SK-N-SH (cell line): ENCODE data around the gene NDUFB2. TPM values are rescaled to one million over a fixed set of nuclear protein-coding genes. Genes with fewer than 3 reads are reported as not detected.

Experiments used
- CTCF ChIA-PET: fragments of 300-600, 350-600 bp; formaldehyde crosslinking; extraction: SDS; loops from one replicate; lab custom pipeline; 2021; lab: Yijun Ruan, JAX
- POLR2A ChIA-PET: fragments of 350-600 bp; sonication (Branson Sonifier 250); formaldehyde crosslinking; extraction: SDS; loops from one replicate; lab custom pipeline; 2020; ENCODE audit warnings: antibody characterized with exemption, inconsistent platforms; lab: Yijun Ruan, JAX
- DNase-seq: peaks from one replicate; pipeline ENCODE4 v3.0.0; 2012
- H2AFZ ChIP-seq: fragments of 200-600 bp; sonication (generic); 2 replicates; pipeline ENCODE4 v1.8.1; 2016; ENCODE audit warnings: antibody characterized with exemption, mild to moderate bottlenecking, low read depth
- H3F3A ChIP-seq: fragments of 200-600 bp; sonication (generic); replicated peaks from 2 replicates; pipeline ENCODE3; 2016; ENCODE audit warnings: antibody characterized with exemption, mild to moderate bottlenecking; ENCODE audit not compliant: insufficient read depth
- H3K27ac ChIP-seq, 2 experiments: fragments of 200-500 bp in 1 of 2; fragments of 200-600 bp in 1 of 2; sonication (Bioruptor generic) in 1 of 2; sonication (generic), shearing (Covaris generic) in 1 of 2; 2 replicates each; pipeline versions ENCODE4 v1.5.1 to v1.6.1; 2014 to 2016; ENCODE audit warnings: low read depth in 2 of 2, inconsistent platforms in 1 of 2, low read length in 1 of 2, mild to moderate bottlenecking in 1 of 2, mixed read lengths in 1 of 2
- H3K27me3 ChIP-seq: fragments of 200-600 bp; sonication (generic), shearing (Covaris generic); 2 replicates; pipeline ENCODE4 v1.6.1; 2016; ENCODE audit warnings: mixed run types; ENCODE audit not compliant: insufficient read depth
- H3K36me3 ChIP-seq, 2 experiments: fragments of 200-500 bp in 1 of 2; fragments of 200-600 bp in 1 of 2; sonication (Bioruptor generic) in 1 of 2; sonication (generic) in 1 of 2; replicated peaks in 1 of 2; 2 replicates each; pipeline versions ENCODE3 to v1.5.1; 2014 to 2016; ENCODE audit warnings: low read length in 1 of 2, mild to moderate bottlenecking in 1 of 2; ENCODE audit not compliant: insufficient read depth in 2 of 2, control insufficient read depth in 1 of 2
- H3K4me1 ChIP-seq, 2 experiments: fragments of 200-500 bp in 1 of 2; fragments of 200-600 bp in 1 of 2; sonication (Bioruptor generic) in 1 of 2; sonication (generic), shearing (Covaris generic) in 1 of 2; 2 replicates each; pipeline versions ENCODE4 v1.5.1 to v1.6.1; 2014 to 2016; ENCODE audit warnings: low read depth in 1 of 2, low read length in 1 of 2, mixed run types in 1 of 2; ENCODE audit not compliant: insufficient read depth in 2 of 2, control insufficient read depth in 1 of 2
- H3K4me2 ChIP-seq: fragments of 200-600 bp; sonication (generic), shearing (Covaris generic); 2 replicates; pipeline ENCODE4 v1.6.1; 2017; ENCODE audit warnings: mixed run types
- H3K4me3 ChIP-seq, 2 experiments: fragments of 200-500 bp in 1 of 2; fragments of 200-600 bp in 1 of 2; sonication (Bioruptor generic) in 1 of 2; sonication (generic), shearing (Covaris generic) in 1 of 2; 2 replicates each; pipeline versions ENCODE4 v1.5.1 to v1.8.1; 2014 to 2016; ENCODE audit warnings: low read depth in 2 of 2, inconsistent platforms in 1 of 2, low read length in 1 of 2, mild to moderate bottlenecking in 1 of 2, mixed read lengths in 1 of 2, moderate library complexity in 1 of 2
- H3K79me2 ChIP-seq: fragments of 200-600 bp; sonication (generic); 2 replicates; pipeline ENCODE4 v1.8.1; 2017; ENCODE audit warnings: mild to moderate bottlenecking; ENCODE audit not compliant: insufficient read depth
- H3K9ac ChIP-seq: fragments of 200-600 bp; sonication (generic); 2 replicates; pipeline ENCODE4 v1.6.1; 2017; ENCODE audit warnings: mixed run types
- H3K9me2 ChIP-seq: fragments of 200-600 bp; sonication (generic); 2 replicates; pipeline ENCODE4 v1.6.1; 2017; ENCODE audit warnings: mixed run types
- H3K9me3 ChIP-seq: fragments of 200-600 bp; sonication (generic); 2 replicates; pipeline ENCODE4 v1.6.1; 2017; ENCODE audit warnings: mixed run types, mild to moderate bottlenecking, moderate library complexity
- H4K20me1 ChIP-seq: fragments of 200-600 bp; sonication (generic); 2 replicates; pipeline ENCODE4 v1.6.1; 2017; ENCODE audit warnings: mild to moderate bottlenecking, mixed run types; ENCODE audit not compliant: insufficient read depth
- CHD2 ChIP-seq: fragments of 150-350 bp; IDR thresholded peaks from 2 replicates; pipeline ENCODE4 v1.6.1; 2018; ENCODE audit warnings: low read length; ENCODE audit not compliant: partially characterized antibody
- EP300 ChIP-seq, 2 experiments: IDR thresholded peaks; 2 replicates each; pipeline versions ENCODE4 v1.4.0 to v1.6.1; 2012; ENCODE audit warnings: borderline replicate concordance in 1 of 2, low read depth in 1 of 2, low read length in 1 of 2
- EZH2phosphoT487 ChIP-seq: fragments of 200-600 bp; sonication (generic); IDR thresholded peaks from 2 replicates; pipeline ENCODE4 v1.6.1; 2017; ENCODE audit warnings: low read depth, mixed run types, mild to moderate bottlenecking, antibody characterized with exemption, moderate library complexity, borderline replicate concordance
- GATA2 ChIP-seq: sonication (generic); formaldehyde crosslinking; IDR thresholded peaks from 2 replicates; pipeline ENCODE4 v1.5.0; 2020; ENCODE audit warnings: mild to moderate bottlenecking, missing genetic modification reagents
- JUND ChIP-seq: IDR thresholded peaks from 2 replicates; pipeline ENCODE4 v1.4.0; 2012
- NFIC ChIP-seq: IDR thresholded peaks from 2 replicates; pipeline ENCODE4 v1.4.0; 2012; ENCODE audit warnings: borderline replicate concordance
- POLR2AphosphoS5 ChIP-seq: IDR thresholded peaks from 2 replicates; pipeline ENCODE4 v1.6.1; 2012; ENCODE audit warnings: low read depth, low read length
- RAD21 ChIP-seq: IDR thresholded peaks from 2 replicates; pipeline ENCODE4 v1.6.1; 2012; ENCODE audit warnings: mild to moderate bottlenecking, low read length
- RFX5 ChIP-seq: IDR thresholded peaks from 2 replicates; pipeline ENCODE4 v1.6.1; 2012; ENCODE audit warnings: mild to moderate bottlenecking, improper control_type of control experiment, low read length
- SIN3A ChIP-seq: IDR thresholded peaks from 2 replicates; pipeline ENCODE4 v1.6.1; 2012; ENCODE audit warnings: low read depth, mild to moderate bottlenecking, low read length, moderate library complexity, borderline replicate concordance
- TAF1 ChIP-seq: IDR thresholded peaks from 2 replicates; pipeline ENCODE4 v1.6.1; 2012; ENCODE audit warnings: low read depth, mild to moderate bottlenecking, low read length, moderate library complexity, borderline replicate concordance
- TEAD4 ChIP-seq: IDR thresholded peaks from 2 replicates; pipeline ENCODE4 v1.4.0; 2012; ENCODE audit warnings: mild to moderate bottlenecking, borderline replicate concordance; ENCODE audit not compliant: insufficient read depth
- YY1 ChIP-seq: IDR thresholded peaks from 2 replicates; pipeline ENCODE4 v1.4.0; 2012; ENCODE audit warnings: low read depth, mild to moderate bottlenecking
- WGBS: methylation state at CpG from one replicate; pipeline ENCODE4 v1.1.6; 2017; ENCODE audit warnings: low lambda C conversion rate; 5-methylcytosine and 5-hydroxymethylcytosine counted together
- polyA plus RNA-seq, 3 experiments: library from polyadenylated mRNA; depleted of rRNA; stranded (reverse); fragments of >200 nt; gene quantifications; 2 replicates each; pipeline ENCODE4 v1.2.3, GENCODE V29; 2012
- TF ChIP-seq, protein P1 (sequence below): fragments of 150-350 bp; IDR thresholded peaks from 2 replicates; pipeline ENCODE4 v1.6.1; 2017; ENCODE audit warnings: antibody characterized with exemption, low read length, low read depth, borderline replicate concordance
- TF ChIP-seq, protein P2 (sequence below): IDR thresholded peaks from 2 replicates; pipeline ENCODE4 v1.6.1; 2012; ENCODE audit warnings: mild to moderate bottlenecking, low read depth, low read length, moderate library complexity

NDUFB2 gene
- polyA plus RNA-seq, 1 of the 3 experiments (the other 2 are of a cell fraction), result 1,214 TPM

- Histone ChIP-seq H3K9ac (no peak overlapping the region), H3K79me2 (no peaks in the 10 kb centered on the region), H3K9me3 (no peaks in the 10 kb centered on the region), H4K20me1 (no peaks in the 10 kb centered on the region), H3K27ac (no peak overlapping the region), H2AFZ (no peak overlapping the region)
- no peak for DNase-seq
- WGBS, result 95% methylated on average over 6 of the region's 6 CpGs
- POLR2A ChIA-PET, result no interaction called here
- TF ChIP-seq, protein P1, sequence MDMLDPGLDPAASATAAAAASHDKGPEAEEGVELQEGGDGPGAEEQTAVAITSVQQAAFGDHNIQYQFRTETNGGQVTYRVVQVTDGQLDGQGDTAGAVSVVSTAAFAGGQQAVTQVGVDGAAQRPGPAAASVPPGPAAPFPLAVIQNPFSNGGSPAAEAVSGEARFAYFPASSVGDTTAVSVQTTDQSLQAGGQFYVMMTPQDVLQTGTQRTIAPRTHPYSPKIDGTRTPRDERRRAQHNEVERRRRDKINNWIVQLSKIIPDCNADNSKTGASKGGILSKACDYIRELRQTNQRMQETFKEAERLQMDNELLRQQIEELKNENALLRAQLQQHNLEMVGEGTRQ, result no peak
- TF ChIP-seq POLR2AphosphoS5, result no peak
- TF ChIP-seq RFX5, result no peak
- TF ChIP-seq EP300 (IDR thresholded peaks at IDR 0.05; ENCODE audit: borderline replicate concordance in 1 of 2, low read depth in 1 of 2, low read length in 1 of 2), result no peak
- TF ChIP-seq, protein P2, sequence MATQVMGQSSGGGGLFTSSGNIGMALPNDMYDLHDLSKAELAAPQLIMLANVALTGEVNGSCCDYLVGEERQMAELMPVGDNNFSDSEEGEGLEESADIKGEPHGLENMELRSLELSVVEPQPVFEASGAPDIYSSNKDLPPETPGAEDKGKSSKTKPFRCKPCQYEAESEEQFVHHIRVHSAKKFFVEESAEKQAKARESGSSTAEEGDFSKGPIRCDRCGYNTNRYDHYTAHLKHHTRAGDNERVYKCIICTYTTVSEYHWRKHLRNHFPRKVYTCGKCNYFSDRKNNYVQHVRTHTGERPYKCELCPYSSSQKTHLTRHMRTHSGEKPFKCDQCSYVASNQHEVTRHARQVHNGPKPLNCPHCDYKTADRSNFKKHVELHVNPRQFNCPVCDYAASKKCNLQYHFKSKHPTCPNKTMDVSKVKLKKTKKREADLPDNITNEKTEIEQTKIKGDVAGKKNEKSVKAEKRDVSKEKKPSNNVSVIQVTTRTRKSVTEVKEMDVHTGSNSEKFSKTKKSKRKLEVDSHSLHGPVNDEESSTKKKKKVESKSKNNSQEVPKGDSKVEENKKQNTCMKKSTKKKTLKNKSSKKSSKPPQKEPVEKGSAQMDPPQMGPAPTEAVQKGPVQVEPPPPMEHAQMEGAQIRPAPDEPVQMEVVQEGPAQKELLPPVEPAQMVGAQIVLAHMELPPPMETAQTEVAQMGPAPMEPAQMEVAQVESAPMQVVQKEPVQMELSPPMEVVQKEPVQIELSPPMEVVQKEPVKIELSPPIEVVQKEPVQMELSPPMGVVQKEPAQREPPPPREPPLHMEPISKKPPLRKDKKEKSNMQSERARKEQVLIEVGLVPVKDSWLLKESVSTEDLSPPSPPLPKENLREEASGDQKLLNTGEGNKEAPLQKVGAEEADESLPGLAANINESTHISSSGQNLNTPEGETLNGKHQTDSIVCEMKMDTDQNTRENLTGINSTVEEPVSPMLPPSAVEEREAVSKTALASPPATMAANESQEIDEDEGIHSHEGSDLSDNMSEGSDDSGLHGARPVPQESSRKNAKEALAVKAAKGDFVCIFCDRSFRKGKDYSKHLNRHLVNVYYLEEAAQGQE, result no peak
- no peak for TF ChIP-seq TEAD4
- no peak for TF ChIP-seq SIN3A
- TF ChIP-seq NFIC, result no peak
- no peak for TF ChIP-seq JUND
- no peak for TF ChIP-seq GATA2 (CRISPR knock-in tag)
- TF ChIP-seq YY1, result no peak
- TF ChIP-seq CHD2, result no peak
- TF ChIP-seq EZH2phosphoT487, result no peak
- TF ChIP-seq TAF1, result no peak
- no peak for TF ChIP-seq RAD21
- TF ChIP-seq, all 33 proteins: peak for 0
- Histone ChIP-seq H3K4me2 (no peak overlapping the region), H3K27me3 (no peaks in the 10 kb centered on the region), H3K36me3 (peaks cover 29 to 55% of the 10 kb centered on the region in 2 experiments), H3K4me1 (no peaks in the 10 kb centered on the region), H3K4me3 (no peak overlapping the region), H3K9me2 (no peaks in the 10 kb centered on the region; the same call in 1 of the 2 replicates), H3F3A (no peaks in the 10 kb centered on the region)
- CTCF ChIA-PET, result interaction anchor here (0.6 to 2.6 kb wide), 5 partner anchors 9 to 460 kb away, joined by 3 to 8 read pairs (median 4); no protein-coding TSS in a partner anchor
Measured at GRCh38 chr7:140745266-140746058, 49.0 kb downstream of the NDUFB2 start.
